Activated T-helper 2 cell treated with anti-CD3 and anti-CD28 coated beads, Interferon-gamma antibody, Interleukin-2, Interleukin-4, amounts not matched to agents 10 μg/mL and 5 μg/mL and 100 μg/mL, durations not matched to agents 14 hours and 24 hours and 36 hours (primary cell): ENCODE measurements around the gene MCC. TPM values are rescaled to one million over a fixed set of nuclear protein-coding genes. Genes with fewer than 3 reads are reported as not detected.

ENCODE experiments used
- DNase-seq: peaks from one replicate; pipeline ENCODE4 v3.0.0; 2021; ENCODE audit warnings: low spot score
- H3K27ac Mint-ChIP-seq: one replicate; pipeline ENCODE4 v1.8.0; 2021; ENCODE audit warnings: mixed read lengths
- H3K27me3 Mint-ChIP-seq: one replicate; pipeline ENCODE4 v1.8.0; 2021; ENCODE audit warnings: low read depth, mixed read lengths
- H3K36me3 Mint-ChIP-seq: one replicate; pipeline ENCODE4 v1.8.0; 2021; ENCODE audit warnings: low read depth, mixed read lengths
- H3K4me1 Mint-ChIP-seq: one replicate; pipeline ENCODE4 v1.8.0; 2021; ENCODE audit warnings: low read depth, mixed read lengths
- H3K4me3 Mint-ChIP-seq: one replicate; pipeline ENCODE4 v1.8.0; 2021; ENCODE audit warnings: low read depth, mild to moderate bottlenecking, moderate library complexity, mixed read lengths
- H3K9me3 Mint-ChIP-seq: one replicate; pipeline ENCODE4 v1.8.0; 2021; ENCODE audit warnings: mixed read lengths
- intact Hi-C: fragments of 100-400 bp; cut with micrococcal nuclease; formaldehyde crosslinking; loops from one replicate; pipeline ENCODE4 v1.15.1; 2023
- total RNA-seq: library from RNA; stranded (reverse); gene quantifications from 2 replicates; pipeline ENCODE4 v1.2.3, GENCODE V29; 2022

MCC gene
- total RNA-seq, 1 donor from 2014 or later = 2.1 TPM

DNA sequence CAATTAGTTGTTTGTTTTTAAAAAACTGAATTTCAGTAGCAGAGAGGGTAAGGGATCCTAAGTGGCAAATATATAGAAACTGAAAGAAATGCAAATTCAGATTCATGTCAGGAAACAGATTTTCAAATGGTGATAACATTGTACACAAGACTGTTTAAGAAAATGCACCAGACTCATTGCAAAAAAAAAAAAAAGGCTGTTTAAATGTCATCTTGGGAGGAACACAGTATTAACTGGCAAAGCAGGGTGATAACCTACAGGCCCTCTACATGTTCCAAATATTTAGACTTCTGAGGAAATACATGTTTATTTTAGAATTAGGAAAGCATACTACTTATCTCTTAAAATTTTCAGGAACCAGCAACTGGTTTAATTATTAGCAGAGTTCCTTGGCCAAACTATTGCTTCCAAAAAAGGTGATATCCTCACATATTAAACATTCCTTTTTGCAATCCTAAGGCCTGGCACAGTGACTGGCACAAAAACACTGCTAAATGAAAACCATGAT is 167.9 kb downstream of the MCC start:
- DNase-seq = no peak
- peaks cover 13% of the 10 kb centered on the region for H3K4me1 Mint-ChIP-seq
- H3K36me3 Mint-ChIP-seq = no peaks in the 10 kb centered on the region
- peaks cover 13% of the 10 kb centered on the region for H3K27me3 Mint-ChIP-seq
- intact Hi-C loops = no loop called here
- H3K9me3 Mint-ChIP-seq = no peaks in the 10 kb centered on the region
- no peak overlapping the region for H3K4me3 Mint-ChIP-seq
- H3K27ac Mint-ChIP-seq = no peak overlapping the region

DNA sequence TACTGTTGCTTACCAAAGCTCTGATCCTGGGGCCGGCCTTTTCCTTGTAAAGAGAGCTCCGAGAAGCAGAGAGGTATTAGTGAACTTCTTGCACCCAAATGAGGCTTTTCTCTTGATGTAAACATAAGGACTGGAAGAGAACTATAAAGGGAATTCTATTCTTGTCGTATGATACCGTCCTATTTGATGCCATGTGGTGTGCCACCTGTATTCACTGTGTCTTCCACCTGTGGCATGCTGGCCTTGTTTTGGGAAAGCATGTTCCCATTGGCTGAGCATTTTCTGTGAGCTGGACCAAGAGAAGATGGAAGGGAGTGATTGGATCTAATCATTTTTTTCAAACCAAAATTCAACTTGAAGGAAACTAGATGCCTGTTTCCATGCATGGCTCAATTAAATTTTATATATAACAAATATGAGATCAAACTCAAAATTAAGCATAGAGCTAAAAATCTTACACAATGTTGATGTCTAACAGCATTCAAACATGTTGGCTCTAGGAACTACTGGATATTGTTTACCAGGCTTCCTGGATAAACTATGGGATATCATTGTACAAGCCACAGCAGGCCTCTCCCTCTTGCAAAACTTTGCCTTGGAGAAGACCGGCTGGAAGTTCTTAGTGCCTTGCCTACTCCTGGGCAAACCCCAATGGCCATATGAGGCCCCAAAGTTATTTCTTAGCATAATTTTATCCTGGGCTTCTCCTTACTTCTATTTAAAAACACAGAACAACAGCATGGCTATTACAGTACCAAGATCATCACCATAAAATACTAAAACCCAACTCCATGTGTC is 168.8 kb downstream of the MCC start:
- no peak overlapping the region for H3K27ac Mint-ChIP-seq
- no peaks in the 10 kb centered on the region for H3K9me3 Mint-ChIP-seq
- H3K4me1 Mint-ChIP-seq = peaks cover 13% of the 10 kb centered on the region
- peaks cover 12% of the 10 kb centered on the region for H3K27me3 Mint-ChIP-seq
- H3K36me3 Mint-ChIP-seq = no peaks in the 10 kb centered on the region
- intact Hi-C loops = no loop called here
- DNase-seq = no peak
- no peak overlapping the region for H3K4me3 Mint-ChIP-seq

DNA sequence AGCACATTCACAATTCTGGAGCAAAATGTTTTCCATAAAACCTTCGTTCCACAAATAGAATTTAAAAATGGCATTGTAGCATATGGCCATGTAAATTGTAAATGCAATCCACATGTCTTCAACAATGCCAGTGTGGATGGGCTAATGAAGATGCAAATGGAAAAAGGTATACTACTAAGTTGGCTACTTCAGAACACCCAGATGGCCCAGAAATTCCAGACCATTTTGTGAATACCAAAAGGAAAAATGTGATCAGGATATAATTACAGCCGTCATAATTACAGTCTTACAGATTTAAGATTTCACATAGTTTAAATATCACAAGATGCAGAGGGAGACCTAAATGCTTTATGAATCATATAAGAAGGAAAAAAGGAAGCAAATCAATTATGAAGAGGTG is 170.6 kb downstream of the MCC start:
- no peaks in the 10 kb centered on the region for H3K36me3 Mint-ChIP-seq
- no peak overlapping the region for H3K4me3 Mint-ChIP-seq
- H3K27ac Mint-ChIP-seq = no peak overlapping the region
- no peaks in the 10 kb centered on the region for H3K9me3 Mint-ChIP-seq
- peaks cover 13% of the 10 kb centered on the region for H3K4me1 Mint-ChIP-seq
- DNase-seq = no peak
- peaks cover 4% of the 10 kb centered on the region for H3K27me3 Mint-ChIP-seq
- intact Hi-C loops = no loop called here

DNA sequence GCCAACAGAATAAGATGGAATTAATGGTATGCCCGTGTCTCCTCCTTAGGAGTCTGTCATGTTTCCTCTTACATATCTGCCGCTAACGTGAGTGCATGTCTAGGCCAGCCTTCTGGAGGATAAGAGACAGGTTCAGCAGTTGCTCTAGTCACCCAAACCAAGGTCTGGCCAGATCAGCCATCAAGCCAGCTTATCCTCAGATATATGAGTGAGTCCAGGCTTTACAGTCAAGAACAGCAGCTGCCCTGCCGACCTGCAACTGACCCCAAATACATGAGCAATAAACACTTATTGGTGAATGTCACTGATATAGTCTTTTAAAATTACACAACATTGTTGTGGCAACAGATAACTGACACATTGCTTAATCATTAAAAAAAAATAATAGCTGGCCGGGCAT is 177.0 kb downstream of the MCC start:
- Mint-ChIP-seq H3K4me3 (no peak overlapping the region), H3K27ac (no peak overlapping the region), H3K4me1 (no peaks in the 10 kb centered on the region), H3K27me3 (peaks cover 32% of the 10 kb centered on the region), H3K9me3 (no peaks in the 10 kb centered on the region), H3K36me3 (no peaks in the 10 kb centered on the region)
- no peak for DNase-seq
- intact Hi-C loops = no loop called here

DNA sequence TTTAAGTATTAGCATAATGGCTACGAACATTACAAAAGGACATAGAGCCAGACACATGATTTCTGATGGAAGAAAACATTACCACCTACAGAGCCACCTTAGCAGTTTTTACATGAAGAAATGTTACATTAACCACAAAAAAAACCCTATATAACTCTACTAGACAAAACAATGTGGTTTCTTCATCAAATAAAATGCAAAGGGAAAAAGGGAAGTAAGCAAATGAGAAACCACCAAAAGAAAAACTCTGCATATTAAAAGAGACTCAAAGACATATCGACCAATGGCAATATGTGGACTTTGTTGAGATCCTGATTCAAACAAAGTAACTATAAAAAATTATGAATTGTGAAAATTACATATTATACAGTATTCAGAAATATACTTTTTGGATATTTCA is 186.1 kb downstream of the MCC start:
- Mint-ChIP-seq H3K4me1 (no peaks in the 10 kb centered on the region), H3K27ac (no peak overlapping the region), H3K36me3 (no peaks in the 10 kb centered on the region), H3K4me3 (no peak overlapping the region), H3K27me3 (peaks cover 55% of the 10 kb centered on the region), H3K9me3 (no peaks in the 10 kb centered on the region)
- no peak for DNase-seq
- intact Hi-C loops = no loop called here

DNA sequence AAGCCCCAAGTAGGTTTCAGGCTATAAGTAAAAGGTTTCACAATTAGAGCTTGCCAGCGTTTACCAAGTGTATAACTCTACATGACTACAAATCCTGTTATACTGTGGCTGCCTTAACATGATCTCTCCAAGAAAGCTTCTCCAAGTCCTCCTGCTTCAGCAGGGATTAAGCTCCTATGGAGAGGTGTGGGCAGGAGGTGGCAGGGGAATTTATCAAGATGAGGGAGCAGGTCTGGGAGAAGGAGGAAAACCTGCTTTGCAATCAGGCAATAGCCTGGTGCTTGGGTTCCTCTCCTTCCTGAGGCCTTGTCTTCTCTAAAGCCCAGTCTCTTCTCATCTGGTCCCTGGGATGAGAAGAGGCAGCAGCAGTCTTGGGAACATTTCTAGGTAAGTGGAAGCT is 188.7 kb downstream of the MCC start:
- Mint-ChIP-seq H3K9me3 (no peaks in the 10 kb centered on the region), H3K27ac (no peak overlapping the region), H3K4me3 (no peak overlapping the region), H3K27me3 (peaks cover 61% of the 10 kb centered on the region), H3K36me3 (no peaks in the 10 kb centered on the region), H3K4me1 (peaks cover 7% of the 10 kb centered on the region)
- intact Hi-C loops = no loop called here
- no peak for DNase-seq

DNA sequence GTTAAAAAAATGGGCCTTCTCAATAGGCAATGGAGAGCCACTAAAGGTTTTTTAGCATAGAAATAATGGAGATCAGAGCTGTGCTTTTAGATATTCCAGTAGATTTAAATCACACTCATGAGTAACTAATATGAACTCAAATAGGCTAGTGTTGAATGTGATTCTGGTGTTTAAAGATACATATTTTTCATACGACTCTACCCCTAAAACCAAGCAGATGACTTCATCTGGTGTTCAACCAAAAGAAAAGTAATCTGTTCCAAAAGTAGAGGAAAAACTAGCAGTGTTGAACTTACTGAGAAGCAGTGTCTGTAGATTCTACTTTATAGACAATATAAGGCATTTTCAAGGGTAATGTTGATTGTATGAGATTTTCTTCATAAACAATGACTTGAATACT is 191.6 kb downstream of the MCC start:
- no peak overlapping the region for H3K27ac Mint-ChIP-seq
- no peak for DNase-seq
- H3K4me3 Mint-ChIP-seq = no peak overlapping the region
- H3K36me3 Mint-ChIP-seq = no peaks in the 10 kb centered on the region
- H3K27me3 Mint-ChIP-seq = peaks cover 58% of the 10 kb centered on the region
- intact Hi-C loops = no loop called here
- peaks cover 20% of the 10 kb centered on the region for H3K4me1 Mint-ChIP-seq
- no peaks in the 10 kb centered on the region for H3K9me3 Mint-ChIP-seq

DNA sequence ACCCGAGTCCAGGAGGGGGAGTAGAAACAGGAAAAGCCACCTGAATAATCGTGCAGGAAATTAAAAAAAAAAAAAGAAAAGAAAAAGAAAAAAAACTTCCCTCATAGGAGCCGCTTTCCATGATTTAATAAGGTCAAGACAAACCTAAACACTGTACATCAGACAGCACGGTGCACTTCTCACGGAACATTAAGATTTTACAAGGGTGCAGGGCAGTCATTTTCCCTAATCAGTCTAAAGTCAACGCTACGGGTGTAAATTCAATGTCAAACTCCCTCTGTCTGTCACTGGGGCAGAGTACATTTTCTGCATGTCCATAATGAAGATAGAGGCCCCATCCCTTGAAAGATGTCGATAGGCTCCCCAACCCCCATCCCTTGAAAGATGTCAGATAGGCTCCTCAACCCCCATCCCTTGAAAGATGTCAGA is 193.1 kb downstream of the MCC start:
- H3K4me1 Mint-ChIP-seq = peaks cover 22% of the 10 kb centered on the region
- intact Hi-C loops = no loop called here
- DNase-seq = no peak
- H3K27me3 Mint-ChIP-seq = peaks cover 64% of the 10 kb centered on the region
- H3K36me3 Mint-ChIP-seq = no peaks in the 10 kb centered on the region
- no peaks in the 10 kb centered on the region for H3K9me3 Mint-ChIP-seq
- peak overlapping the region; percentile 86 for H3K4me3 Mint-ChIP-seq
- no peak overlapping the region for H3K27ac Mint-ChIP-seq

DNA sequence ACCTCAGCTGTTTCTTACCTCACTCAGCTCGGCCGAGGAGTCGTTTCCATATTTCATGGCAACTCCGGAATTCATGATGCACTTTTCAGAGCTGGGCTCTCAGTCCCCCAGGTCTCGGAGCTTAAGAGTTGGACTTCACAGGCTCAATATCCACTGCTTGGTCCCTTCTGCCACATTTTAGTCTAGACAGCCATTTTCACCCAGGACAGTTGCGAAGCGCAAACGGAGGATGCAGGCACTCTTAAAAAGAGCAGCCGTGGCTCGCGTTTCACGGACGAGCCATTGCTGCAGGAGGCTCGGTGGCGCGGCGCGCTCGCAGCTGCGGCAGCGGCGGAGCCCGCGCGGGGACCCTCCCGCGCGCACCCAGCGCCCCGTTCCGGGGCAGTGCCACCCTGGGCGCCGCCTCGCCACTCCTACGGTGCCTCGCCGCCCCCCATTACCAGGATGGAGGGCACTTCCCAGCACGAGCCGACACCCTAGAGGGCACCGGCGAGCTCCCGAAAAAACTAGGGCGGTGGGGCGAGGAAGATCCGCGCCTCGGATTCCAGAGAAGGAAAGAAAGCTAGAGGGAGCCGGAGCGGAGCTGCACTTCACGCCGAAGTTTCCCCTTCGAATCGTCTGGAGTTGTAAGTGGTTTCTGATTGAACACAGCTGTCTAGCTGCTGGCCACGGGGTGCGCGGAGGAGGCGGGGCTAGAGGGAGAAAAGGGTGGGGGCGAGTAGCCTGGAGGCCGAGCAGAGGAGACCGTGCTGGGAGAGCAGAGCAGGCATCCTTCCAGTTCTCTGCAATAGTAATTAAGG is 193.7 kb downstream of the MCC start:
- Mint-ChIP-seq H3K4me3 (peak overlapping the region; percentile 86), H3K27ac (no peak overlapping the region), H3K4me1 (peaks cover 22% of the 10 kb centered on the region), H3K27me3 (peaks cover 69% of the 10 kb centered on the region), H3K36me3 (no peaks in the 10 kb centered on the region), H3K9me3 (no peaks in the 10 kb centered on the region)
- DNase-seq = peak; percentile 69
- intact Hi-C loops = loop anchor here (1.0 kb wide), 1 partner anchor 13 kb away; no protein-coding TSS in a partner anchor

DNA sequence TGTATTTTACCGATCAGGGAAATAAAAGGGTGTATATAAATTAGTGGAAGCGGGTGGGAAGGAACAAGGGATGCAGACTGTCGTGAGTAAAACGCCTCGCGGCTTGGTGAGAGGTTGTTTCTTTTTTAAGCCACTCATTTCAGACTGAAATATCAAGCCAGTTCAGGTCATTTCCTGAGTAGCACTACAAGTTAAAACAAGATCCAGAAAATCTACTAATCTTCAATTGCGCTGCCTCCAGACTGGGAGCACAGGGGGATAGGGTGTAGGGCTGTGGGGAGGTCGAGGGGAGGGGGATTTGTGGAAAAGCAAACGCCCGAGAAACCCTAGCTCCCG is 194.3 kb downstream of the MCC start:
- Mint-ChIP-seq H3K4me1 (peaks cover 22% of the 10 kb centered on the region), H3K27ac (no peak overlapping the region), H3K4me3 (peak overlapping the region; percentile 86), H3K9me3 (no peaks in the 10 kb centered on the region), H3K36me3 (no peaks in the 10 kb centered on the region), H3K27me3 (peaks cover 72% of the 10 kb centered on the region)
- intact Hi-C loops = loop anchor here (1.0 kb wide), 1 partner anchor 13 kb away; no protein-coding TSS in a partner anchor
- no peak for DNase-seq

DNA sequence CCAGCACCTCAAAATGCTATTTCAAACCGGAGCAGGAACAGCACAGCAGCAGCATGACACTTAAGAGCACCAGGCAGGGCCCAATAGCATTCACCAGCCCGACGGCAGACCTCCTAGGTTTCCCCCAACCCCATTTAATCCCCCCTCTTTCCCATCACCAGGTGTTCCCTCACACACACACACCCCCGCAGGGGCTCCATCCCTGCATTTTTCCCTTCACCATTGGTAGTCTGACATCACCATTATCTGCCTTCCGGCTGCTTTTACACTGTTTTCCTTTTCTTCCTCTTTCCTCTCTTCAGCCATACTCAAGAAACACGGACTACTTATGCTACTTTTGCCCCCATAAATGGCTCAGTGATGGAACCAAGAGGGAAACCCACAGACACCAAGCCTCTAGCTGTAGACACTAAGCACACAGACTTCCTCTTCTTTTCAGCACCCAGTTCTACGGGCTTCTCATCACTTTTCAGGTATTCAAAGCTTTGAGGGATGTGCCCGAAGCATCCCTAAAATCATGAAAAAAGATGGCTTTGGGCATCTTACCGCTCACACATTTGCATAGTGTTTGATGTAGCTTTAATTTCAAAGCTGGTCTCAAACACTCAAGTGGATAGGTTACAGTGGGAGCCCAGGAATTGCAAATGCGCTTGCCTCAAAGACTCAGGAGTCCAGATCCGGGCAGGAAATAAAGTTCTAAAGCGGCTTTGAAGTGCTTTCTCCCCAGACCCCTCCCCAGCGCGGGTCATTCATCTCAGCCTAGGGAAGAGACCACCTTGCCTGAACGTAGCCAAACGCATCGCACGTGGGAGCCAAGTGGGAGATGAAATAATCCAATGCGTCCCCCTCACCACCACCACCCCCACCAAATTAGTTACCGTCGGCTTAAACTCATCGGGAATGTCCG is 194.9 kb downstream of the MCC start:
- Mint-ChIP-seq H3K9me3 (no peaks in the 10 kb centered on the region), H3K4me1 (peaks cover 22% of the 10 kb centered on the region), H3K36me3 (no peaks in the 10 kb centered on the region), H3K27me3 (peaks cover 74% of the 10 kb centered on the region), H3K4me3 (peak overlapping the region; percentile 86), H3K27ac (no peak overlapping the region)
- intact Hi-C loops = no loop called here
- DNase-seq = no peak

DNA sequence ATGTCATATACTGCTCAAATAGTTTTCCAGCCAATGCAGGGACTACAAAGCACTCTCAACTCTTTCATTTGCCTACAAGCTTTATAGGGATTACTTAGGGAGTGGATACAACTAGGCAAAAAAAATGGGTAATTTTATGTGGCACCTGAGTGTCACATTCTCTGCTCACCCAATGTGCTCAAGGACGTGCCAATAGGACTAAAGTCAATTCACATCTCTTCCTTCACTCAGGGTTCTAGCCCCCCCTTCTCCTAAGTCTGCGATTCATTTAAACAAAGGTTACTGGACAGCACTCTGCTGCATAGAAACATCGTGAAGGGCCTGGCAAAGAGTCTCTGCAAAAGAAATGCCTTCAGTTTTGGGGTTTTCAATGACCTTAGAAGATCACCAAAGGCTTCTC is 195.8 kb downstream of the MCC start:
- Mint-ChIP-seq H3K27me3 (peaks cover 73% of the 10 kb centered on the region), H3K4me1 (peaks cover 22% of the 10 kb centered on the region)

More for the DNA sequence above, 195.8 kb downstream of the MCC start:
- Mint-ChIP-seq H3K9me3 (no peaks in the 10 kb centered on the region), H3K27ac (no peak overlapping the region), H3K4me3 (peak overlapping the region; percentile 86), H3K36me3 (no peaks in the 10 kb centered on the region)
- no peak for DNase-seq
- intact Hi-C loops = no loop called here
